ENCODE data around the gene GPR155.
A peak's percentile ranks its signal among the peaks of the same experiment; 100 is the strongest.

Gene GPR155, protein sequence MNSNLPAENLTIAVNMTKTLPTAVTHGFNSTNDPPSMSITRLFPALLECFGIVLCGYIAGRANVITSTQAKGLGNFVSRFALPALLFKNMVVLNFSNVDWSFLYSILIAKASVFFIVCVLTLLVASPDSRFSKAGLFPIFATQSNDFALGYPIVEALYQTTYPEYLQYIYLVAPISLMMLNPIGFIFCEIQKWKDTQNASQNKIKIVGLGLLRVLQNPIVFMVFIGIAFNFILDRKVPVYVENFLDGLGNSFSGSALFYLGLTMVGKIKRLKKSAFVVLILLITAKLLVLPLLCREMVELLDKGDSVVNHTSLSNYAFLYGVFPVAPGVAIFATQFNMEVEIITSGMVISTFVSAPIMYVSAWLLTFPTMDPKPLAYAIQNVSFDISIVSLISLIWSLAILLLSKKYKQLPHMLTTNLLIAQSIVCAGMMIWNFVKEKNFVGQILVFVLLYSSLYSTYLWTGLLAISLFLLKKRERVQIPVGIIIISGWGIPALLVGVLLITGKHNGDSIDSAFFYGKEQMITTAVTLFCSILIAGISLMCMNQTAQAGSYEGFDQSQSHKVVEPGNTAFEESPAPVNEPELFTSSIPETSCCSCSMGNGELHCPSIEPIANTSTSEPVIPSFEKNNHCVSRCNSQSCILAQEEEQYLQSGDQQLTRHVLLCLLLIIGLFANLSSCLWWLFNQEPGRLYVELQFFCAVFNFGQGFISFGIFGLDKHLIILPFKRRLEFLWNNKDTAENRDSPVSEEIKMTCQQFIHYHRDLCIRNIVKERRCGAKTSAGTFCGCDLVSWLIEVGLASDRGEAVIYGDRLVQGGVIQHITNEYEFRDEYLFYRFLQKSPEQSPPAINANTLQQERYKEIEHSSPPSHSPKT

DNA sequence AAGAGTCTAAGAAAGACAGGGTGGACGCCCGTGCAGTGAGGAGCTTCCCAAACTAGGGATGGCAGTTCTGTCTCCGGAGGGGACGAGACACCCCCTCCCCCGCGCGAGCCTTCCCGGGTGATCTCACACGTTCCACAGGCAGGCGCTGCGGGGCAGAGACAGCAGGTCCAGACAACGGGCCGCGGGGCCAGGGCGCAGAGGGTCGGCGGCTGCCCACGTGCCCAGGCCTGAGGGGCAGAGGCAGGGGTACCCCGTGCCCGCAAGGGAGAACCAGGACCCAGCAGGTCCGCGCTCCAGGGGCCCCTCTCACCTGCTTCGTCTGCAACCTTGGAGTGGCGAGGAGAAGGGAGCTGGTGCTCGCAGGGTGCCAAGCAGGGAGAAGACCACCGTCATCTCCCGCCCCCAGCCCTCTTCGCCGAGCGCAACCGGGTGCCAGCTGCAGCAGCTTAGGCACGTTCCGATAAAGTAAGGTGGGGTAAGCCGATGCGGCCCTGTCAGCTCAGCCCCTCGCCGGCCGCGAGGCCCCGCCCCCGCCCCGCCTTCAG is at the start of gene GPR155:
GPR155 (minus strand) TSS at position 467 of the 545 bp plus-strand sequence. CDS start 5,073 bp downstream, outside the sequence.
- Histone ChIP-seq H3K4me3 (ENCODE audit: low read length, poor library complexity, severe bottlenecking) (peak within 1 kb of the TSS; percentile 85), H3F3A (ENCODE audit: low read depth) (no peaks in the 10 kb centered on the region; the same call in 1 of the 2 replicates), H3K9me3 (ENCODE audit: insufficient read depth, low read depth, low read length) (no peaks in the 10 kb centered on the region), H3K79me2 (ENCODE audit: insufficient read depth, low read length) (no peaks in the 10 kb centered on the region), H3K4me2 (ENCODE audit: low read depth, low read length, poor library complexity, severe bottlenecking) (peak within 1 kb of the TSS; percentile 84), H3K4me1 (ENCODE audit: insufficient read depth, low read length, poor library complexity, severe bottlenecking) (peaks cover 14% of the 10 kb centered on the region), H3K9me2 (replicated peaks; ENCODE audit: low read depth, low read length) (no peaks in the 10 kb centered on the region), H2AFZ (ENCODE audit: low read length) (peak within 1 kb of the TSS; percentile 95), H4K20me1 (ENCODE audit: insufficient read depth, low read length, poor library complexity, severe bottlenecking) (no peaks in the 10 kb centered on the region), H3K27me3 (ENCODE audit: insufficient read depth, low read length, poor library complexity, severe bottlenecking) (peaks cover 11% of the 10 kb centered on the region), H3K36me3 (ENCODE audit: insufficient read depth, low read length) (no peaks in the 10 kb centered on the region), H3K9ac (ENCODE audit: low read depth, low read length, poor library complexity, severe bottlenecking) (peak within 1 kb of the TSS; percentile 63)
- TF ChIP-seq EZH2phosphoT487 (IDR thresholded peaks at IDR 0.05; ENCODE audit: borderline replicate concordance), result no peak
- TF ChIP-seq, protein P1, sequence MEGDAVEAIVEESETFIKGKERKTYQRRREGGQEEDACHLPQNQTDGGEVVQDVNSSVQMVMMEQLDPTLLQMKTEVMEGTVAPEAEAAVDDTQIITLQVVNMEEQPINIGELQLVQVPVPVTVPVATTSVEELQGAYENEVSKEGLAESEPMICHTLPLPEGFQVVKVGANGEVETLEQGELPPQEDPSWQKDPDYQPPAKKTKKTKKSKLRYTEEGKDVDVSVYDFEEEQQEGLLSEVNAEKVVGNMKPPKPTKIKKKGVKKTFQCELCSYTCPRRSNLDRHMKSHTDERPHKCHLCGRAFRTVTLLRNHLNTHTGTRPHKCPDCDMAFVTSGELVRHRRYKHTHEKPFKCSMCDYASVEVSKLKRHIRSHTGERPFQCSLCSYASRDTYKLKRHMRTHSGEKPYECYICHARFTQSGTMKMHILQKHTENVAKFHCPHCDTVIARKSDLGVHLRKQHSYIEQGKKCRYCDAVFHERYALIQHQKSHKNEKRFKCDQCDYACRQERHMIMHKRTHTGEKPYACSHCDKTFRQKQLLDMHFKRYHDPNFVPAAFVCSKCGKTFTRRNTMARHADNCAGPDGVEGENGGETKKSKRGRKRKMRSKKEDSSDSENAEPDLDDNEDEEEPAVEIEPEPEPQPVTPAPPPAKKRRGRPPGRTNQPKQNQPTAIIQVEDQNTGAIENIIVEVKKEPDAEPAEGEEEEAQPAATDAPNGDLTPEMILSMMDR (conservative IDR thresholded peaks at IDR 0.05; ENCODE audit: low read length), result no peak

DNA sequence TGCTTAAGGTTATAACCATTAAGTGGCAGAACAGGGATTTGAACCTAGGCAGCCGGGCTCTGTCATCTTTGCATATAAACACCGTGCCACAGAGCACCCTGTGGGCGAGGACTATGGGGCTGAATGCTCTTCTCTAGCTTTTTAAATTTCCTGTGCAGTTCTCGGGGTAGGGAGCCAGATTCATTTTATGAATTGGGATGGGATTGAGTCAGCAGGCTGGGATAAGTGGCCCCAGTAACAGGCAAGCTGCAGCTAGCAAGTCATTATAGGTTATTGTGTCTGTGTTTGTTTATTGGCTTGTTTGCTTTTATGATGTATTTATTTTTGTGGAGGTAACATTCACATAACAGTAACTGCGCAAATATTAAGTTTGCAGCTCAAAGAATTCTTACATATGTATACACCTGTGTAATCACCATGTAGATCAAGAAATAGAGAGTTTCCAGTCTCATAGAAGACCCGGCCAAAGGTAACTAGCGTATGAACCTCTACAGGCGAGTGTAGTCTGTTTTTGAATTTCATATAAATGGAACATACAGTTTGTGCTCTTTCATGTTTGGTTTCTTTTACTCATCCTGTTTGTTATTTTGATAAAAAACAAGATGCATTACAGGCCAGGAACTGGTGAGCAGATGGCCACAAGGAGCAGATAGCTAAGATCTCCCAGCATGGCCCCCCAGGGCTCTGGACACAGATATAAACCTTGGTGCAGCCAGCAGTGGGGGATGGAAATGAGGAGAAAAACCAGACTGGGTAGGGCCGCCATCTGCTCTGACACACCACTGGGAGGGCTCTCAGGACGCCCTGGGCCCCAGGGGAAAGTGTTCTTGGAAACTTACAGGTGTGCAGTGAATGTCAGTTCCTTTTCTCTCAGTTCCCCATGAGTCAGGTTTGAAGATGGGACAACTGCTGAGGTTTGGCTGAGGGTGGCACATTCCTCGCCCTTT is 49.2 kb upstream of the GPR155 start:
- no peak overlapping the region for H3K4me2 ChIP-seq (ENCODE audit: low read depth, low read length, poor library complexity, severe bottlenecking)
- no peaks in the 10 kb centered on the region for H3F3A ChIP-seq (ENCODE audit: low read depth)
- H3K9me2 ChIP-seq (replicated peaks; ENCODE audit: low read depth, low read length), result no peaks in the 10 kb centered on the region
- no peaks in the 10 kb centered on the region for H3K9me3 ChIP-seq (ENCODE audit: insufficient read depth, low read depth, low read length)
- no peaks in the 10 kb centered on the region for H3K36me3 ChIP-seq (ENCODE audit: insufficient read depth, low read length)
- H3K27me3 ChIP-seq (ENCODE audit: insufficient read depth, low read length, poor library complexity, severe bottlenecking), result no peaks in the 10 kb centered on the region
- no peaks in the 10 kb centered on the region for H4K20me1 ChIP-seq (ENCODE audit: insufficient read depth, low read length, poor library complexity, severe bottlenecking)
- H3K9ac ChIP-seq (ENCODE audit: low read depth, low read length, poor library complexity, severe bottlenecking), result no peak overlapping the region
- no peaks in the 10 kb centered on the region for H3K79me2 ChIP-seq (ENCODE audit: insufficient read depth, low read length)
- TF ChIP-seq, protein P1 (conservative IDR thresholded peaks at IDR 0.05; ENCODE audit: low read length), result no peak
- no peak for TF ChIP-seq EZH2phosphoT487 (IDR thresholded peaks at IDR 0.05; ENCODE audit: borderline replicate concordance)
- no peaks in the 10 kb centered on the region for H3K4me1 ChIP-seq (ENCODE audit: insufficient read depth, low read length, poor library complexity, severe bottlenecking)
- no peak overlapping the region for H3K4me3 ChIP-seq (ENCODE audit: low read length, poor library complexity, severe bottlenecking)
- H2AFZ ChIP-seq (ENCODE audit: low read length), result no peak overlapping the region

DNA sequence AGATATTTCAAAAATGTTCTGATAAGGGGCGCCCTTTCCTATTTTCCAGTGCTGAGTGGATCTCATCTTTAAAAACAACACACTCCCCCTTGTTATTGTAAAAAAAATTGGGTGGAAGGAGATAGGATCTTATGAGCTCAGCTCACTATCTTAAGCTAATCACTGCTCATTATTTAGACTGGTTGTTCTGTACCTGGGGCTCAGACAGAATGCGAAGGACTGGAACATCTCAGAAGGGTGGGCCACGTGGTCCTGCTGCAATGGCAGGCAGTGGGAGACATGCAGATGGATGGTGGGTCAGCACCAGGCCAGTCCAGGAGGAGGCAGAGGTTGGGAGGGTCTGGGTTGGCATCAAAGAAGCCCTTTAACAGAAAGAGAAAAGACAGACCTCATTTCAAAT is 48.3 kb upstream of the GPR155 start:
- no peaks in the 10 kb centered on the region for H3K9me3 ChIP-seq (ENCODE audit: insufficient read depth, low read depth, low read length)
- H3K4me1 ChIP-seq (ENCODE audit: insufficient read depth, low read length, poor library complexity, severe bottlenecking), result no peaks in the 10 kb centered on the region
- no peaks in the 10 kb centered on the region for H3K36me3 ChIP-seq (ENCODE audit: insufficient read depth, low read length)
- H3K27me3 ChIP-seq (ENCODE audit: insufficient read depth, low read length, poor library complexity, severe bottlenecking), result no peaks in the 10 kb centered on the region
- no peak overlapping the region for H3K4me3 ChIP-seq (ENCODE audit: low read length, poor library complexity, severe bottlenecking)
- H3K4me2 ChIP-seq (ENCODE audit: low read depth, low read length, poor library complexity, severe bottlenecking), result no peak overlapping the region
- H3K9me2 ChIP-seq (replicated peaks; ENCODE audit: low read depth, low read length), result no peaks in the 10 kb centered on the region
- TF ChIP-seq, protein P1 (conservative IDR thresholded peaks at IDR 0.05; ENCODE audit: low read length), result no peak
- TF ChIP-seq EZH2phosphoT487 (IDR thresholded peaks at IDR 0.05; ENCODE audit: borderline replicate concordance), result no peak
- H3K9ac ChIP-seq (ENCODE audit: low read depth, low read length, poor library complexity, severe bottlenecking), result no peak overlapping the region
- no peak overlapping the region for H2AFZ ChIP-seq (ENCODE audit: low read length)
- no peaks in the 10 kb centered on the region for H3F3A ChIP-seq (ENCODE audit: low read depth)
- no peaks in the 10 kb centered on the region for H3K79me2 ChIP-seq (ENCODE audit: insufficient read depth, low read length)
- H4K20me1 ChIP-seq (ENCODE audit: insufficient read depth, low read length, poor library complexity, severe bottlenecking), result no peaks in the 10 kb centered on the region

All from Loucy (cell line).